K562 (cell line): ENCODE data around the gene PRM2.

ENCODE experiments used
- CTCF ChIP-seq, 3 experiments: IDR thresholded peaks in 2 of 3; conservative IDR thresholded peaks in 1 of 3; 2 replicates each; pipeline ENCODE4 v1.5.1; 2011 to 2012; ENCODE audit warnings: low read length in 3 of 3, mild to moderate bottlenecking in 3 of 3, control low read depth in 2 of 3, improper control_type of control experiment in 1 of 3, inconsistent platforms in 1 of 3, low read depth in 1 of 3, mixed read lengths in 1 of 3, moderate library complexity in 1 of 3; ENCODE audit not compliant: insufficient read depth in 2 of 3
- ELK1 ChIP-seq: sonication (generic); formaldehyde crosslinking; IDR thresholded peaks from 2 replicates; pipeline ENCODE4 v1.8.1; 2022; ENCODE audit warnings: missing genetic modification reagents
- FOS ChIP-seq: IDR thresholded peaks from 3 replicates; pipeline ENCODE4 v1.6.1; 2011; ENCODE audit not compliant: insufficient read length; ENCODE audit errors: extremely low read depth
- POLR2B ChIP-seq: fragments of 450-650 bp; IDR thresholded peaks from 2 replicates; pipeline ENCODE4 v1.6.1; 2018; ENCODE audit warnings: low read depth; ENCODE audit not compliant: partially characterized antibody
- REST ChIP-seq, 2 experiments: fragments of 450-650 bp; formaldehyde crosslinking in 1 of 2; IDR thresholded peaks; 2 replicates each; pipeline versions ENCODE4 v1.4.0 to v1.6.1; 2014 to 2020; ENCODE audit warnings: mild to moderate bottlenecking in 2 of 2, borderline replicate concordance in 1 of 2, low read depth in 1 of 2

DNA sequence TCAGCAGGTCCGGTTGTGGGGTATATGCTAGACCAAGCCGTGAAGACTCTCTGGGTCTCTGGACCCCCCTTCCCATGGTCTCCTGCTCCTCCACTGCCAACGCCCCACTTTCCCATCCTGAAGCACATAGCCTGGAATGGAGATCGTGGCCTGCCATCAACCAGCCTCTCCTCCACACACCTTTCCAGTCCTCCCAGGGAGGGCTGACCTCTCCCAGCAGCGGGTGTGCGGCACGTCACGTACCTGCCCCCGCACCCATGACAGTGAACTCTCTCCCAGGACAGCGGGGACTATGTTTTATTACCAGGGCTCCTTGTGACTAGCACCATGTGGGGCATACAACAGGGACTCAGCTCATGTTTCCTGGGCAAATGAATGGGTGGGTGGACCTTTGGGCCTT lies 4.7 kb downstream of the PRM2 start:
- no peak for TF ChIP-seq REST (IDR thresholded peaks at IDR 0.05; ENCODE audit: borderline replicate concordance)
- no peak for TF ChIP-seq REST (CRISPR knock-in tag; IDR thresholded peaks at IDR 0.05; ENCODE audit: low read depth)
- TF ChIP-seq ELK1: no peak
- no peak for TF ChIP-seq POLR2B
- no peak for TF ChIP-seq CTCF (IDR thresholded peaks at IDR 0.05 in 2 of 3, conservative IDR thresholded peaks at IDR 0.05 in 1 of 3; ENCODE audit: insufficient read depth in 2 of 3, low read depth in 1 of 3, low read length in 3 of 3)
- no peak for TF ChIP-seq FOS
